Body of pancreas (tissue), 4 donors: ENCODE data around the gene MRPS15. TPM values are rescaled to one million over a fixed set of nuclear protein-coding genes. Genes with fewer than 3 reads are reported as not detected.

ENCODE experiments used
- ATAC-seq: fragments of 150-250 bp; one replicate; pipeline ENCODE4 v1.9.1; 2016
- DNase-seq, 4 donors: peaks; one replicate each; pipeline ENCODE4 v3.0.0-alpha.2; 2019
- H3K27ac ChIP-seq, 4 donors: fragments of 200-600 bp; sonication (generic); 1 replicate in 3 of 4; 2 replicates in 1 of 4; pipeline versions ENCODE4 v1.5.1 to v1.6.1; 2016 to 2019; ENCODE audit warnings: mild to moderate bottlenecking in 1 of 4, mixed read lengths in 1 of 4, moderate library complexity in 1 of 4
- H3K27me3 ChIP-seq, 2 donors: fragments of 200-600 bp; sonication (generic); one replicate each; pipeline ENCODE4 v1.6.0; 2016; ENCODE audit warnings: mild to moderate bottlenecking in 1 of 2
- H3K36me3 ChIP-seq, 2 donors: fragments of 200-600 bp; sonication (generic); replicated peaks in 1 of 2; 2 replicates each; pipeline ENCODE4 v1.5.1; 2016; ENCODE audit warnings: low read depth in 2 of 2; ENCODE audit not compliant: insufficient read depth in 1 of 2
- H3K4me1 ChIP-seq: fragments of 200-600 bp; sonication (generic); one replicate; pipeline ENCODE4 v1.6.0; 2016
- H3K4me3 ChIP-seq, 2 donors: fragments of 200-600 bp; sonication (generic); 1 replicate in 1 of 2; 2 replicates in 1 of 2; pipeline ENCODE4 v1.5.1; 2016 to 2019
- H3K9me3 ChIP-seq, 3 donors: fragments of 200-600 bp; sonication (generic); 1 replicate in 2 of 3; 2 replicates in 1 of 3; pipeline ENCODE4 v1.5.1; 2016
- CTCF ChIP-seq, 7 experiments: fragments of 450-650 bp in 4 of 7; fragments of 200-600 bp in 3 of 7; sonication (generic) in 3 of 7; IDR thresholded peaks; one replicate each; pipeline ENCODE4 v1.5.1; 2016 to 2019; ENCODE audit warnings: antibody characterized with exemption in 7 of 7
- POLR2A ChIP-seq, 3 donors: fragments of 450-650 bp; IDR thresholded peaks; one replicate each; pipeline ENCODE4 v1.6.1; 2016; ENCODE audit warnings: antibody characterized with exemption in 3 of 3, mild to moderate bottlenecking in 2 of 3
- WGBS, 2 donors: methylation state at CpG; one replicate each; pipeline ENCODE4 v1.1.5; 2017; 5-methylcytosine and 5-hydroxymethylcytosine counted together
- intact Hi-C: fragments of 100-400 bp; cut with DNase I; formaldehyde crosslinking; loops from one replicate; pipeline ENCODE4 v1.15.1; 2023
- total RNA-seq, 2 donors: library from RNA; depleted of rRNA; stranded (reverse); fragments of >200 nt; gene quantifications; one replicate each; pipeline ENCODE4 v1.1.0, GENCODE V29; 2016

Gene MRPS15
- total RNA-seq, 2 donors from 2014 or later: 24.4 to 31.1 TPM

DNA sequence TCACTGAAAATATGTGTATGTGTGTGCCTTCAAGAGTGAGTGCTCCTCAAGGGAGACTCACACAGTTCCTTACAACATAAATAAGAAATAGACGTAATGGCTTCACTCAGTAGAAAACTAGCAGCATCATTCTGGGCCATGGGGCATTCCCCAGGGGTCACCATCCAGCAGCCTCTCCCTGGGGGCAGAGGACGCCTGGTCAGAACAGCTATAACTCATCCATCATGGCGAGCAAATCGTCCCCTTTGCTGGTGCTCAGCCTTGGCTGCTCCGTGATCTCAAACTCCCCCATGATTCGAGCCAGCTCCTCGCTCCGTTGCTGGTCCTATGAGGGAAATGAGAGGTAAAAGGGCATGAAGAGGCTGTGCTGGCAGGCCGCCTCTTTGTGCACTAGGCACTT lies 46.3 kb downstream of the MRPS15 start:
- TF ChIP-seq CTCF (IDR thresholded peaks at IDR 0.05) (no peak), POLR2A (IDR thresholded peaks at IDR 0.05) (no peak)
- intact Hi-C loops: loop anchor here (10.0 kb wide), 1 partner anchor 323 kb away; no protein-coding TSS in a partner anchor

DNA sequence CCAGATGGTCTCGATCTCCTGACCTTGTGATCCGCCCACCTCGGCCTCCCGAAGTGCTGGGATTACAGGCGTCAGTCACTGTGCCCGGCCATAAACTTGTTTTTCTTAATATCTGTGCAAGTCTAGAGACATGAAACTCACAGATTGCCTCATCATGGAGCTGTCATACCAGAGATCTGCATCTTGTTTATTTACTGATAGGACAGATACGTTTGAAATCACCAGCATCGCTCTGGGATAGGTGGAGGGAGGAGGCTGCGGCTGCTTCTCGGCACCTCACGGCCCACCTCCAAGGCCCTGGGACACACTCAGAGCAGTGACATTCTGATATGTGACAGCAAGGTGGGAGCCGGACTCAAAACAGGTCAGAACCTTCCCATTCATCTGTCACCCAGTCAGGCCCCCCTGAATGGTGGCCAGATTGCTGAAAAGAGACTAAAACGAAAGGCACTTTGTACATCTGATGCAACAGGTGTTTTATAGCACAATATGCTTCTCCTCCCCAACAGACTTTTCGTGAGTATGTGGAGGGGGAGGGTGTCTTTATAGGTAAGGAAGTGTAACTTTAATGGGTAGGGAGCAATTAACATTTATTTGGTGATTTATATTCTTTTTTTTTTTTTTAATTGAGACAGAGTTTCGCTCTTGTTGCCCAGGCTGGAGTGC lies 48.4 kb downstream of the MRPS15 start:
- H3K9me3 ChIP-seq: no peaks in the 10 kb centered on the region
- intact Hi-C loops: loop anchor here (10.0 kb wide), 1 partner anchor 321 kb away; no protein-coding TSS in a partner anchor
- no peak overlapping the region for H3K4me3 ChIP-seq
- H3K4me1 ChIP-seq: no peaks in the 10 kb centered on the region
- no peaks in the 10 kb centered on the region for H3K36me3 ChIP-seq
- no peak for TF ChIP-seq CTCF (IDR thresholded peaks at IDR 0.05)
- no peak for TF ChIP-seq POLR2A (IDR thresholded peaks at IDR 0.05)
- H3K27ac ChIP-seq: no peak overlapping the region
- ATAC-seq (no peak), DNase-seq (no peak)
- WGBS, 2 donors: 78 to 80% methylated on average over 10 to 15 of the region's 15 CpGs
- H3K27me3 ChIP-seq: no peaks in the 10 kb centered on the region

More for the DNA sequence above, 46.3 kb downstream of the MRPS15 start:
- H3K27me3 ChIP-seq: no peaks in the 10 kb centered on the region
- no peak for DNase-seq
- WGBS, 2 donors: 85 to 90% methylated on average over 8 to 9 of the region's 9 CpGs
- H3K27ac ChIP-seq: no peak overlapping the region
- no peaks in the 10 kb centered on the region for H3K4me1 ChIP-seq
- no peaks in the 10 kb centered on the region for H3K9me3 ChIP-seq
- ATAC-seq: no peak
- H3K36me3 ChIP-seq: no peaks in the 10 kb centered on the region
- H3K4me3 ChIP-seq: no peak overlapping the region

- no peak overlapping the region for H3K4me3 ChIP-seq
- H3K27me3 ChIP-seq: no peaks in the 10 kb centered on the region
- H3K27ac ChIP-seq: no peak overlapping the region
- no peaks in the 10 kb centered on the region for H3K36me3 ChIP-seq
- H3K4me1 ChIP-seq: no peaks in the 10 kb centered on the region
- DNase-seq: no peak
- TF ChIP-seq POLR2A (IDR thresholded peaks at IDR 0.05) (no peak), CTCF (IDR thresholded peaks at IDR 0.05) (no peak)
- ATAC-seq: no peak
- intact Hi-C loops: loop anchor here (10.0 kb wide), 1 partner anchor 320 kb away; no protein-coding TSS in a partner anchor
- no peaks in the 10 kb centered on the region for H3K9me3 ChIP-seq
- WGBS, 2 donors: 79 to 86% methylated on average over 4 of the region's 4 CpGs
Observed at GRCh38 chr1:36414384-36414783, 49.8 kb downstream of the MRPS15 start.

- no peaks in the 10 kb centered on the region for H3K36me3 ChIP-seq
- intact Hi-C loops: loop anchor here (10.0 kb wide), 1 partner anchor 317 kb away; no protein-coding TSS in a partner anchor
- TF ChIP-seq POLR2A (IDR thresholded peaks at IDR 0.05) (no peak), CTCF (IDR thresholded peaks at IDR 0.05) (no peak)
- DNase-seq (peak in 1 of 4 donors; percentile 23), ATAC-seq (peak; percentile 60)
- H3K4me1 ChIP-seq: no peaks in the 10 kb centered on the region
- WGBS, 2 donors: 42 to 58% methylated on average over 10 to 11 of the region's 11 CpGs
- H3K27ac ChIP-seq: no peak overlapping the region
- H3K9me3 ChIP-seq: no peaks in the 10 kb centered on the region
- no peaks in the 10 kb centered on the region for H3K27me3 ChIP-seq
- no peak overlapping the region for H3K4me3 ChIP-seq
Observed at GRCh38 chr1:36411674-36412648, 52.2 kb downstream of the MRPS15 start.
